Jurkat, Clone E6-1 (cell line): ENCODE results near the gene ANAPC5.

Source experiments
- DNase-seq: peaks from one replicate; pipeline ENCODE4 v3.0.0-alpha.2; 2011; ENCODE audit warnings: low read depth, low spot score
- H3K4me3 ChIP-seq: 2 replicates; pipeline ENCODE4 v1.5.1; 2011; ENCODE audit warnings: mild to moderate bottlenecking, low read length, control low read depth, moderate library complexity

ANAPC5 gene

GRCh38 chr12:121371404-121371803, 19.2 kb upstream of the ANAPC5 start:
- H3K4me3 ChIP-seq = no peak overlapping the region
- no peak for DNase-seq

GRCh38 chr12:121366063-121366459, 13.8 kb upstream of the ANAPC5 start:
- no peak overlapping the region for H3K4me3 ChIP-seq
- no peak for DNase-seq

DNA sequence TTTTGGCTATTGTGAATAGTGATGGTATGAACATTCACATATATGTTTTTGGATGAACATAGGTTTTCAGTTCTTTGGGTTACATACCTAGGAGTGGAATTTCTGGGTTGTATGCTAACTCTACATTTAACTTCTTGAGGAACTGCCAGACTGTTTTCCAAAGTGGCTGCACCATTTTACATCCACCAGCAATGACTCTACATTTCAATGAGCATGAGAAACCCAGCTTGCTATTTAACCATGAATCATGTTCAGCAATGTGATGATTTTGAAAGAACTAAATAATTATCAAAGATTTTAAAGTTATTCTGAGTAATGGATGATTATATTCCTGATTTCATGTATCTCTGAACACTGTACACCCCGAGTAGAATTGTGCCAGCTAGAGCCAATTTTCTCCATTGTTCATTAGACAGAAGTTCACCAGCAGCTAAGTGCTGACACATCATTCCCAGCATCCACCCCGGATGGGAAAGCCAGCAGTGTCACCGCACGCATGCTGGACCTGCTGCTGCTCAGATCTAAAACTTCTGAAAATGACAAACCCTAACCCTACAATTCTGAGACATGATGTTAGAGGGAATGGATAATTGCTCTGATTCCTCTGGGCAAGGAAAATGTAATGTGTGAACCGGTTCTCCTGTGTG, 13.3 kb upstream of the ANAPC5 start:
- no peak for DNase-seq

DNA sequence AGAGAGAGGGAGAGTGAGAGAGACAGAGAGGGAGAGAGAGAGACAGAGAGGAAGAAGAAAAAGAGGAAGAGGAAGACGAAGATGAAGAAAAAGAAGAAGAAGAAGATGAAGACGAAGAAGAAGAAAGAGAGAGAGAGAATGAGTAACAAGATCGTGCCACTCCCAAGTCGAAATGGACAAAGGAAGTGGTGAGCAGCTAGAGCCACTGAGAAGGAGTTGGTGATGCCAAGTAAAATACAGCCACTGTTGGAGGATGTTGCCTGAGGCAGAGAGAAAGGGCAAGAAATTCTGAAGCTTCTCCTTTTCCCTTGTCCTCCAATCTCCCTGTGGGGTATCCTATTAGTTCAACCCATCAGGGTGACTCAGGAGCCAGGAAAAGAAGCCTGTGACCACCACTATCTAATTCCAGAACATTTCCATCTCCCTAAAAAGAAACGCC, 12.5 kb upstream of the ANAPC5 start:
- H3K4me3 ChIP-seq = no peak overlapping the region
- no peak for DNase-seq

More for the DNA sequence above, 13.3 kb upstream of the ANAPC5 start:
- no peak overlapping the region for H3K4me3 ChIP-seq

GRCh38 chr12:121358073-121358472, 5.9 kb upstream of the ANAPC5 start:
- DNase-seq = no peak

GRCh38 chr12:121357331-121357730, 5.1 kb upstream of the ANAPC5 start:
- no peak for DNase-seq
- H3K4me3 ChIP-seq = no peak overlapping the region

More at GRCh38 chr12:121358073-121358472, 5.9 kb upstream of the ANAPC5 start:
- H3K4me3 ChIP-seq = no peak overlapping the region

DNA sequence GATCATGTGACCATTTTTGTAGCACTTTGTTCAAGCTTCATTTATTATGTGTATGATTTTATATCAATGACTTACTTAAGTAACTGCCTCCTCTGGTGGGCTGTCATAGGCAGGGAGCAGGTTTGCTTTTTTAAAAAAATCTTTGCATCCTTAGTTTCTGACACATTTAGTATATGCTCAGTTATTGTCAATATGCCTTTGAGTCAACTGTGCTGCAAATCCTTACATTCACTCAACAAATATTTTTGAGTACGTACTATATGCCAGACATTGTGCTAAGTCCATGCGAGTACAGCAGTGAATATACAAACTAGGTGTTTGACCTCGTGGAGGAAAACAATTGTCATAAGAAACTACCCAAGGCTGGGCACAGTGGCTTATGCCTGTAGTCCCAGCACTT, 4.4 kb upstream of the ANAPC5 start:
- no peak for DNase-seq
- no peak overlapping the region for H3K4me3 ChIP-seq

DNA sequence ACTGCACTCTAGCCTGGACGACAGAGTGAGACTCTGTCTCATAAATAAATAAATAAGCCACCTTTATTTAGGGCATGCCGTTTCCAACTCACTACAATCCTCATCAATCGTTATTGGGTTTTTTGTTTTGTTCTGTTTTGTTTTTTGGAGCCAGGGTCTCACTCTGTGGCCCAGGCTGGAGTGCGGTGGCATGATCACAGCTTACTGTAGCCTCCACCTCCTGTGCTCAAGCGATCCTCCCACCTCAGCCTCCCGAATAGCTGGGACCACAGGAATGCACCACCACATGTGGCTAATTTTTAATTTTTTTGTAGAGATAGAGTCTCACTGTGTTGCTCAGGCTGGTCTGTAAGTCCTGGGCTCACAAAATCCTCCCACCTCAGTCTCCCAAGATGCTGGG, 3.6 kb upstream of the ANAPC5 start:
- DNase-seq = no peak
- no peak overlapping the region for H3K4me3 ChIP-seq

- no peak for DNase-seq
- H3K4me3 ChIP-seq = peak overlapping the region; percentile 99
Observed at GRCh38 chr12:121352682-121353018, 439 bp upstream of the ANAPC5 start.

DNA sequence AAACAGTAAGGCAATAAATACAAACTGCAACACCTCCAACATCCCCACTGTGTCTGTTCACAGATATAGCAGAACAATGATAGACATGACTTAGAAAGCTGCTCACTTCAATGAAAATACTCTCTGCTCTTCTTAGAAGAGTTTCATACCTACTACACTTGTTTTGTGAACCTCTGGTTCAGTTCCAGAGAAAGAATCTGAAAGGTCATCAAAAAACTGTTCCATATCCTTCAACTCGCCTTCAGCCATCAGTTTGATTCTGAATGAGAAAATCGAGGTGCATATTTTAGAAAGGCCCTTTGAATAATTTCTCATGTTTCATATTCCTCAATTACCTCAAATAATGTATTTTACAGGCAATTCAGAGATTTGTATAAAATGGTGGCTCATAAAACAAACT, 5.5 kb downstream of the ANAPC5 start:
- no peak overlapping the region for H3K4me3 ChIP-seq
- DNase-seq = no peak

DNA sequence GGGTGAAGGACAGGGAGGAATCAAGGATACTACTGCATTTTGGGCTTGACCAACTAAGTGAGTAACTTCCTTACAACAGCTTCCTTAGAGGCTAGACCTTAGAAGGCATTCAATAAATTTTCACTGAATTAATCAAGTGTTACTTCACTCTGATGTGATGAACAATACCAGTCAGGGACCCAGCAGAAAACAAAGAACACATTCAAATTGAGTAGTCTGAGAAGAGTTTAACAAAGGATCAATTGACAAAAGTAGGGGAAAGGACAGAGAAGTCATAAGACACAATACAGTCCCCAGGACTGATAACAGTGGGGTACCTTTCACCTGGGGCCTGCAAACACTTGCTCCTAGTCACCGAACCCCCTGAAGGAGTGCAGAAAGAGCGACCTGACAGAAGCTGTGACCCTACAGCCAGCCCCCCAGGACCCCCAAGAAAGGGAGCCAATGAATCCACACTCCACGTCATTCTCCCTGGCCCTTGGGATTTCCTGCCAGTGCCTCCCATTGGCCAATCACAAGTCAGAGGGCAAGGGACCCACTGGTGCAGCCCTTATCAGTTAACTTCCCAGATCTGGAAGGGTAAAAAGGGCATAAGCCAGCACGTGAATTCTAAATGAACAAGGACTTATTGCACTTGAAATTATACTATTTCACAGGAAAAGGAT, 6.9 kb downstream of the ANAPC5 start:
- H3K4me3 ChIP-seq = no peak overlapping the region
- no peak for DNase-seq

- no peak overlapping the region for H3K4me3 ChIP-seq
- DNase-seq = no peak
Observed at GRCh38 chr12:121344506-121344905, 7.7 kb downstream of the ANAPC5 start.

DNA sequence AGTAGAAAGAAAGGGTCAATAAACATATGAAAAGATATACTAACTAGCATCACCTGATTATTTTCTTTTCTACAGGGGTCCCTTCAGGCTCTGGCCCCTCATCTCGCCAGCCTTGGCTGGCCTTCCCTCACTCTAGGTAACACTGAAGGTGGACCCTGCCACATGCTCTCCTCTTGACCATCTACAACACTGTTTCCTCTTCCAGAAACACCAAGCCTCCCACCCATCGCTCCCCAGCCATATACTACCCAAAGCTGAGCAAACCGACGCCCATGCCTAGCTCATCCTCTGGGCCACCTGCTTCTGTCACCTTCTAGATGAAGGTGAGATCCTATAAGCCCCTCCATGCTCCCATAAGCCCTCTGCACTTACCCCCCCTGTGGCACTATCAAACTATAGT, 14.8 kb downstream of the ANAPC5 start:
- H3K4me3 ChIP-seq = no peak overlapping the region
- no peak for DNase-seq

DNA sequence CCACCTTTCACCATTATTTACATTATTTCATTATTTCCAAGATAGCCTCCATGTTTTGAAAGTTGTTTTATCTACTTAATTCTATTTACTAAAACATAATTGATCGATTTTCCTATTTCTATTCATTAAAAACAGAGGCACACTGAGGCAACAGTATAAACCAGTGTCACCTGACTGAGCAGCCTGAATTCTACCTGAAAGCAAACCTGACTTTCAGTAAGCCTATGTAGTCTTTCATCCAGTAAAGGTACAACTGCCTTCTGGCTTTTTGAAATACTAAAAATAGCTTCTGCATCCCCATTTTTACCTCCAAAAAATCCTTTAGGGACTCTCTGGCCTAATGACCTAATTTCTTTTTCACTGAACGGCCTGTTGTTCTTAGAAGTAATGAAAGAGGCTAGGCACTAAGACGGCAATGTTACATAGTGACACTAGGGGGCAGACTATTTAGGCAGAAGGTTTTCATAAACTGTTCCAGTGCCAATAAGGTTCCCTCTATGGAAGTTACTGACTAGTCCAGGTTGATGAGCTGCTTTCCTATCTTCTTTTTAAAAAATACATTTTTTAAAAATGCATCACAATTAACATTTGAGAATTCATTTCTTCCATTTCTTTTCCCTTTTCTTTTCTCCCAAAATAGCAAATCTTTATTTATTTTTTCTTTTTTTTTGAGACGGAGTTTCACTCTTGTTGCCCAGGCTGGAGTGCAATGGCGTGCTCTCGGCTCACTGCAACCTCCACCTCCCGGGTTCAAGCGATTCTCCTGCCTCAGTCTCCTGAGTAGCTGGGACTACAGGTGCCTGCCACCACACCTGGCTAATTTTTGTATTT, 17.5 kb downstream of the ANAPC5 start:
- DNase-seq = peak; percentile 68
- no peak overlapping the region for H3K4me3 ChIP-seq

DNA sequence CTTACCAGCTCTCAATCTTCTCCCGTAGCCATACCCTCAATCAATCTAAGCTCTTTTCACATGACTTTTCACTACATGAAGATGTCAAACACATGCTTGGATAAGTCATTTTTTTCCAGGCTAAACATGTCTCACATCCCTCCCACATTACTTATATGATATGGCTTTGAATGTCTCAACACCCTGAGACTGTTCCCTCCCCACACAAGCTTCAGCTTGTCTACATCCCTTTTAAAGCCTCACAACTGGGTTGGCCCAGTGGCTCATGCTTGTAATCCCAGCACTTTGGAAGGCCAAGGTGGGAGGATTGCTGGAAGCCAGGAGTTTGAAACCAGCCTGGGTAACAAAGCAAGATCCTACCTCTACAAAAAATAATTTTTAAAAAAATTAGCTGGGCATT, 18.5 kb downstream of the ANAPC5 start:
- H3K4me3 ChIP-seq = no peak overlapping the region
- DNase-seq = no peak

- H3K4me3 ChIP-seq = no peak overlapping the region
- no peak for DNase-seq
Observed at GRCh38 chr12:121331248-121331647, 21.0 kb downstream of the ANAPC5 start.

- no peak for DNase-seq
Observed at GRCh38 chr12:121330692-121331091, 21.5 kb downstream of the ANAPC5 start.

DNA sequence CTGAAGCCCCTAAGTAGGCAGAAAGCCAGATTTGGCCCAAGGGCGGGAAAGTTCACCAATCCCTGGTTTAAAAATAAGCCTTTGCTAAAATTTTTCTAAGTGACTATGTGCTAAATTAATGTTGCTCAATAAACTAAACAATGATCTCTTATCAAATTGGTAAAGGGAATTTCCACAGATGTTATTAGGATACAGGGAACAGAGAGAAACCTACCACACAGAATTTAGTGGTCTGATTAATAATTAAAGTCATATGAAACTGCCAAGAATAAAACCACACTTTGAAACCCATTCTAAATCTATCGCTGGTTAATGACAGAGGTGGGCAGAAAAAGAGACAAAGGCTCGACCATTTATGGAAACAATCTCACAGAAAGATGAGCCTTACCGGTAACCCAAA, 22.0 kb downstream of the ANAPC5 start:
- H3K4me3 ChIP-seq = no peak overlapping the region

More at GRCh38 chr12:121330692-121331091, 21.5 kb downstream of the ANAPC5 start:
- H3K4me3 ChIP-seq = no peak overlapping the region

GRCh38 chr12:121328620-121329019, 23.6 kb downstream of the ANAPC5 start:
- DNase-seq = no peak

More for the DNA sequence above, 22.0 kb downstream of the ANAPC5 start:
- no peak for DNase-seq

DNA sequence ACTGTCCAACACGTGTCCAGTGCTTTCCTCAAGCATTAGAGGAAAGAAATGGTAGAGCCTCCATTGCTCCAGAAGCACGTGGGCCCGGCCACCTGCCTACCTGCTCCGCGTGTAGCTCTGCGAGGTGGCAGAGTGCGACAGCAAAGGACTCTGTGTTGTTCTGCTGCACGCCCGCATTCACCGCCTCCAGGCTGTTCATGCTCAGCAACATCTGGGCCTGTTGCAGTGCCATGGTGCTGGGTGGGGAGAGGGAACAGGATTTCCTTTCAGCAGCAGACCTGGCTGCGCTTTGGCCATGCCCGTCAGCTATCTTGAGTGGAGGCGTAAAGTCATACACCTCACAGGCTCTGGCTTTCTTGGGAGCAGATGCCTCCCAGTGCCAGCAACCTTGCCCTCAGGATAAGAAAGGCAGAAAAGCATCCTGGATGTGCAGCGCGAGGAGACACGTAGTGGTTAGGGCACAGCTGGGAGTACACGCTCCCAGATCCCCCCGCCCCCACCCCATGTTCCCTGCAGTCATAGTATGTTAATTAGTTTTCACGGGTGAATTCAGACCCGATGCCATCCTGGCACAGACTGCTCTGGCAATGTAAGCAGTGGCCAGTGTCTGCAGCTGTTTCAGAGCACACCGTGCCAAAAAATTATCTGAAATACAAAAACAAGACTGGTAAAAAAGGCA, 25.1 kb downstream of the ANAPC5 start:
- no peak for DNase-seq
- H3K4me3 ChIP-seq = no peak overlapping the region

More at GRCh38 chr12:121328620-121329019, 23.6 kb downstream of the ANAPC5 start:
- no peak overlapping the region for H3K4me3 ChIP-seq
